A549 (cell line): ENCODE data around the gene SLFN13. TPM values are rescaled to one million over a fixed set of nuclear protein-coding genes. Genes with fewer than 3 reads are reported as not detected.
"Not testable (repeated sequence)": the region's sequence is repeated elsewhere in the genome, so short reads cannot be mapped to it uniquely, and the experiment has no call there.

Experiments
- ATAC-seq, 2 experiments: fragments of 200-7000 bp in 1 of 2; fragments of >200 bp in 1 of 2; cut with Nextera tagmentation in 1 of 2; cut with Tn5 transposase in 1 of 2; 3 replicates each; pipeline versions ENCODE4 v1.8.0 to v1.9.1; 2018 to 2020; ENCODE audit warnings: mild to moderate bottlenecking in 1 of 2, moderate library complexity in 1 of 2
- CTCF ChIA-PET: fragments of 300-600 bp; sonication (Branson Sonifier 250); formaldehyde crosslinking; extraction: SDS; loops from one replicate; lab custom pipeline; 2021; ENCODE audit warnings: antibody characterized with exemption, inconsistent platforms; lab: Yijun Ruan, JAX
- POLR2A ChIA-PET: fragments of 350-600 bp; formaldehyde crosslinking; extraction: SDS; loops from one replicate; lab custom pipeline; 2021; ENCODE audit warnings: antibody characterized with exemption, inconsistent platforms; lab: Yijun Ruan, JAX
- DNase-seq, 2 experiments: peaks; one replicate each; pipeline versions ENCODE4 v3.0.0 to v3.0.0-alpha.2; 2011 to 2016; ENCODE audit warnings: low read depth in 1 of 2, low spot score in 1 of 2
- FAIRE-seq: peaks from 2 replicates; lab custom pipeline; 2011; peaks lifted over from hg19 to GRCh38; lab: Jason Lieb, UNC
- H3K27ac ChIP-seq, 2 experiments: fragments of >200 bp; sonication (Bioruptor Twin); formaldehyde crosslinking; 3 replicates each; pipeline ENCODE4 v1.5.1; 2016 to 2017
- H3K4me1 ChIP-seq: fragments of >200 bp; sonication (Bioruptor Twin); formaldehyde crosslinking; 3 replicates; pipeline ENCODE4 v1.6.1; 2016
- H3K4me2 ChIP-seq: fragments of >200 bp; sonication (Bioruptor Twin); formaldehyde crosslinking; 3 replicates; pipeline ENCODE4 v1.6.1; 2016
- H3K4me3 ChIP-seq: fragments of >200 bp; sonication (Bioruptor Twin); formaldehyde crosslinking; 3 replicates; pipeline ENCODE4 v1.5.1; 2016
- H3K9me3 ChIP-seq: fragments of >200 bp; sonication (Bioruptor Twin); formaldehyde crosslinking; 3 replicates; pipeline ENCODE4 v1.6.1; 2016
- ATOH8 ChIP-seq: fragments of 250-450 bp; sonication (Bioruptor Pico); IDR thresholded peaks from 2 replicates; pipeline ENCODE4 v1.5.0; 2020; ENCODE audit warnings: low read depth, mild to moderate bottlenecking, moderate library complexity
- BHLHE40 ChIP-seq: IDR thresholded peaks from 2 replicates; pipeline ENCODE4 v1.6.1; 2012; ENCODE audit warnings: low read depth, low read length, inconsistent platforms
- CBX8 ChIP-seq: fragments of 200-600 bp; sonication (generic); IDR thresholded peaks from 2 replicates; pipeline ENCODE4 v1.6.1; 2016
- CHD4 ChIP-seq: fragments of 200-600 bp; sonication (generic); IDR thresholded peaks from 2 replicates; pipeline ENCODE4 v1.6.1; 2016; ENCODE audit warnings: antibody characterized with exemption, mild to moderate bottlenecking, borderline replicate concordance
- E2F6 ChIP-seq: IDR thresholded peaks from 2 replicates; pipeline ENCODE4 v1.6.1; 2012; ENCODE audit warnings: low read depth, borderline replicate concordance
- EHF ChIP-seq: fragments of 250-450 bp; sonication (Bioruptor Pico); IDR thresholded peaks from 2 replicates; pipeline ENCODE4 v1.5.0; 2020; ENCODE audit warnings: mild to moderate bottlenecking
- ELK1 ChIP-seq: fragments of 150-350 bp; IDR thresholded peaks from 2 replicates; pipeline ENCODE4 v1.6.1; 2014; ENCODE audit warnings: low read depth, mild to moderate bottlenecking, low read length
- EP300 ChIP-seq, 2 experiments: fragments of >200 bp; sonication (Bioruptor Twin); formaldehyde crosslinking; IDR thresholded peaks; 2 replicates in 1 of 2; 3 replicates in 1 of 2; pipeline ENCODE4 v1.6.1; 2016 to 2017
- HOXB13 ChIP-seq: fragments of 250-450 bp; sonication (Bioruptor Pico); IDR thresholded peaks from 2 replicates; pipeline ENCODE4 v1.5.0; 2020; ENCODE audit warnings: low read depth, mild to moderate bottlenecking, moderate library complexity
- HOXB5 ChIP-seq: fragments of 250-450 bp; sonication (Bioruptor Pico); IDR thresholded peaks from 2 replicates; pipeline ENCODE4 v1.5.0; 2020; ENCODE audit warnings: mild to moderate bottlenecking, moderate library complexity
- JUN ChIP-seq, 2 experiments: fragments of >200 bp; sonication (Bioruptor Twin); formaldehyde crosslinking; IDR thresholded peaks; 2 replicates in 1 of 2; 3 replicates in 1 of 2; pipeline ENCODE4 v1.6.1; 2016 to 2017
- JUNB ChIP-seq: fragments of >200 bp; sonication (Bioruptor Twin); formaldehyde crosslinking; IDR thresholded peaks from 2 replicates; pipeline ENCODE4 v1.6.1; 2016
- KDM1A ChIP-seq: fragments of 200-600 bp; sonication (generic); IDR thresholded peaks from 2 replicates; pipeline ENCODE4 v1.6.1; 2016; ENCODE audit warnings: low read depth, mild to moderate bottlenecking
- MAFK ChIP-seq: fragments of 450-650 bp; IDR thresholded peaks from 2 replicates; pipeline ENCODE4 v1.6.1; 2014; ENCODE audit not compliant: partially characterized antibody
- MAZ ChIP-seq: fragments of 150-350 bp; IDR thresholded peaks from 2 replicates; pipeline ENCODE4 v1.6.1; 2014; ENCODE audit warnings: antibody characterized with exemption, low read depth, low read length, borderline replicate concordance
- MYC ChIP-seq: IDR thresholded peaks from 2 replicates; pipeline ENCODE4 v1.6.1; 2012; ENCODE audit warnings: mild to moderate bottlenecking, inconsistent platforms, low read length, improper control_type of control experiment, borderline replicate concordance
- NFE2L2 ChIP-seq: fragments of 150-350 bp; conservative IDR thresholded peaks from 2 replicates; pipeline ENCODE4 v1.6.1; 2014; ENCODE audit warnings: low read length
- NR3C1 ChIP-seq: fragments of >200 bp; sonication (Bioruptor Twin); formaldehyde crosslinking; IDR thresholded peaks from 3 replicates; pipeline ENCODE4 v1.6.1; 2017
- PHF8 ChIP-seq: fragments of 200-600 bp; sonication (generic); IDR thresholded peaks from 2 replicates; pipeline ENCODE4 v1.6.1; 2016; ENCODE audit warnings: low read depth, mild to moderate bottlenecking, antibody characterized with exemption, moderate library complexity, borderline replicate concordance
- RAD21 ChIP-seq, 2 experiments: fragments of >200 bp in 1 of 2; sonication (Bioruptor Twin) in 1 of 2; formaldehyde crosslinking in 1 of 2; IDR thresholded peaks in 1 of 2; conservative IDR thresholded peaks in 1 of 2; 2 replicates in 1 of 2; 3 replicates in 1 of 2; pipeline ENCODE4 v1.6.1; 2012 to 2018; ENCODE audit warnings: inconsistent platforms in 1 of 2
- RCOR1 ChIP-seq: fragments of 150-350 bp; IDR thresholded peaks from 2 replicates; pipeline ENCODE4 v1.6.1; 2014; ENCODE audit warnings: antibody characterized with exemption, low read length, low read depth
- RFX5 ChIP-seq: fragments of 450-650 bp; IDR thresholded peaks from 2 replicates; pipeline ENCODE4 v1.7.1; 2014; ENCODE audit warnings: antibody characterized with exemption, mild to moderate bottlenecking, moderate library complexity
- RNF2 ChIP-seq: fragments of 200-600 bp; sonication (generic); IDR thresholded peaks from 2 replicates; pipeline ENCODE4 v1.6.1; 2016; ENCODE audit warnings: low read depth, mild to moderate bottlenecking, antibody characterized with exemption, moderate library complexity, borderline replicate concordance
- SREBF2 ChIP-seq: fragments of 450-650 bp; IDR thresholded peaks from 2 replicates; pipeline ENCODE4 v1.6.1; 2014; ENCODE audit warnings: mild to moderate bottlenecking, moderate library complexity
- ZC3H11A ChIP-seq: fragments of 450-650 bp; IDR thresholded peaks from 2 replicates; pipeline ENCODE4 v1.6.1; 2014; ENCODE audit warnings: antibody characterized with exemption, mild to moderate bottlenecking
- ZFP36 ChIP-seq: fragments of 450-650 bp; IDR thresholded peaks from 2 replicates; pipeline ENCODE4 v1.6.1; 2014; ENCODE audit warnings: borderline replicate concordance; ENCODE audit not compliant: partially characterized antibody
- WGBS: methylation state at CpG from one replicate; pipeline ENCODE4 v1.1.6; 2017; ENCODE audit errors: missing lambda C conversion rate; 5-methylcytosine and 5-hydroxymethylcytosine counted together
- polyA plus RNA-seq, 4 experiments: library from polyadenylated mRNA; depleted of rRNA in 3 of 4; stranded (reverse); fragments of >200 nt; fragmentation: RNase III in 1 of 4; extraction: RNeasy Plus Mini Kit Qiagen cat#74134 plus additional on column Dnase treatment in 1 of 4; gene quantifications; 2 replicates in 3 of 4; 3 replicates in 1 of 4; pipeline ENCODE4 v1.2.3, GENCODE V29; 2011 to 2017
- TF ChIP-seq, protein P1 (sequence below): fragments of 450-650 bp; IDR thresholded peaks from 2 replicates; pipeline ENCODE4 v1.6.1; 2014; ENCODE audit warnings: antibody characterized with exemption
- TF ChIP-seq, protein P2 (sequence below): fragments of >200 bp; sonication (Bioruptor Twin); formaldehyde crosslinking; IDR thresholded peaks from 3 replicates; pipeline ENCODE4 v1.6.1; 2016

SLFN13 gene
- polyA plus RNA-seq, 2 of the 4 experiments (the other 2 are of a cell fraction): 6.6 to 12.5 TPM

GRCh38 chr17:35454035-35454434, 5.5 kb upstream of the SLFN13 start:
- DNase-seq, H3K9me3 ChIP-seq, H3K4me1 ChIP-seq, ATAC-seq, H3K4me3 ChIP-seq, CTCF ChIA-PET, FAIRE-seq, H3K27ac ChIP-seq, H3K4me2 ChIP-seq, POLR2A ChIA-PET: not testable (repeated sequence)
- 46% methylated on average over 5 of the region's 5 CpGs for WGBS
- TF ChIP-seq MAFK: peak; percentile 74

DNA sequence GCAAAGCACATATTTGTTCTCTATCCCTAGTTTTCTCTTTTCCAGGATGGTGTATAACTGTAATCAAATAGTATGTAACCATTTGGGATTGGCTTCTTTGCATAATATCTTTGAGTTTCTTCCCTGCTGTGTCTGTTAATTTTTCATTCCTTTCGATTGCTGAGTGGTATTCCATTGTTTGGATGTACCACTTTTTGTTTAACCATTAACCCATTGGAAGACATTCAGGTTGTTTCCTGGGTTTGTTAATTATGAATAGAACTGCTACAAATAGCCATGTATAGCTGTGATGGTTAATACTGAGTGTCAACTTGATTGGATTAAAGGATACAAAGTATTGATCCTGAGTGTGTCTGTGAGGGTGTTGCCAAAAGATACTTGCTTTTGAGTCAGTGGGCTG, 4.6 kb upstream of the SLFN13 start:
- 7% methylated on average over 1 of the region's 1 CpG for WGBS
- FAIRE-seq: no peak

GRCh38 chr17:35449371-35449931, 885 bp upstream of the SLFN13 start:
- 96% methylated on average over 36 of the region's 36 CpGs for WGBS
- Histone ChIP-seq H3K4me1 (no peaks in the 10 kb centered on the region), H3K27ac (no peak overlapping the region), H3K4me2 (no peak overlapping the region), H3K9me3 (0 out of 3 replicates have a peak, but pooled peaks cover 5% of the 10 kb centered on the region), H3K4me3 (no peak overlapping the region)
- DNase-seq (no peak), FAIRE-seq (no peak), ATAC-seq (no peak)
- CTCF ChIA-PET: no interaction called here
- POLR2A ChIA-PET: no interaction called here
- no peak for TF ChIP-seq JUNB
- TF ChIP-seq ZFP36: no peak
- no peak for TF ChIP-seq PHF8
- TF ChIP-seq HOXB5 (CRISPR knock-in tag): no peak
- TF ChIP-seq SREBF2: no peak
- TF ChIP-seq ATOH8: no peak
- TF ChIP-seq, protein P1, sequence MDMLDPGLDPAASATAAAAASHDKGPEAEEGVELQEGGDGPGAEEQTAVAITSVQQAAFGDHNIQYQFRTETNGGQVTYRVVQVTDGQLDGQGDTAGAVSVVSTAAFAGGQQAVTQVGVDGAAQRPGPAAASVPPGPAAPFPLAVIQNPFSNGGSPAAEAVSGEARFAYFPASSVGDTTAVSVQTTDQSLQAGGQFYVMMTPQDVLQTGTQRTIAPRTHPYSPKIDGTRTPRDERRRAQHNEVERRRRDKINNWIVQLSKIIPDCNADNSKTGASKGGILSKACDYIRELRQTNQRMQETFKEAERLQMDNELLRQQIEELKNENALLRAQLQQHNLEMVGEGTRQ: no peak
- no peak for TF ChIP-seq ELK1
- no peak for TF ChIP-seq MYC
- TF ChIP-seq BHLHE40: no peak
- TF ChIP-seq JUN (IDR thresholded peaks at IDR 0.05): no peak
- no peak for TF ChIP-seq NFE2L2
- TF ChIP-seq RNF2: no peak
- no peak for TF ChIP-seq KDM1A

More for the DNA sequence above, 4.6 kb upstream of the SLFN13 start:
- no peak for DNase-seq
- Histone ChIP-seq H3K9me3 (0 out of 3 replicates have a peak, but pooled peaks cover 5% of the 10 kb centered on the region), H3K4me3 (no peak overlapping the region), H3K4me2 (no peak overlapping the region)
- CTCF ChIA-PET: no interaction called here
- POLR2A ChIA-PET: no interaction called here
- TF ChIP-seq NR3C1 (no peak), ATOH8 (no peak), CHD4 (no peak), MAFK (no peak), EHF (CRISPR knock-in tag) (no peak), MYC (no peak), CBX8 (no peak), MAZ (no peak), RAD21 (conservative IDR thresholded peaks at IDR 0.05 in 1 of 2, IDR thresholded peaks at IDR 0.05 in 1 of 2) (no peak), RCOR1 (no peak), PHF8 (no peak), BHLHE40 (no peak), E2F6 (no peak), HOXB13 (no peak), NFE2L2 (no peak), ZC3H11A (no peak), RFX5 (no peak), EP300 (IDR thresholded peaks at IDR 0.05) (no peak)
- TF ChIP-seq, protein P1: no peak
- TF ChIP-seq, protein P2, sequence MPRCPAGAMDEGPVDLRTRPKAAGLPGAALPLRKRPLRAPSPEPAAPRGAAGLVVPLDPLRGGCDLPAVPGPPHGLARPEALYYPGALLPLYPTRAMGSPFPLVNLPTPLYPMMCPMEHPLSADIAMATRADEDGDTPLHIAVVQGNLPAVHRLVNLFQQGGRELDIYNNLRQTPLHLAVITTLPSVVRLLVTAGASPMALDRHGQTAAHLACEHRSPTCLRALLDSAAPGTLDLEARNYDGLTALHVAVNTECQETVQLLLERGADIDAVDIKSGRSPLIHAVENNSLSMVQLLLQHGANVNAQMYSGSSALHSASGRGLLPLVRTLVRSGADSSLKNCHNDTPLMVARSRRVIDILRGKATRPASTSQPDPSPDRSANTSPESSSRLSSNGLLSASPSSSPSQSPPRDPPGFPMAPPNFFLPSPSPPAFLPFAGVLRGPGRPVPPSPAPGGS: no peak
- TF ChIP-seq, all 56 proteins: peak for 0
- H3K4me1 ChIP-seq: no peaks in the 10 kb centered on the region
- ATAC-seq: no peak
- H3K27ac ChIP-seq: no peak overlapping the region
